Parathyroid adenoma (tissue), 2 donors: ENCODE results near the gene GDPD5.

Source experiments
- H2AFZ ChIP-seq: fragments of 300-600 bp; sonication (generic); one replicate; pipeline ENCODE4 v1.7.0; 2017; ENCODE audit warnings: antibody characterized with exemption, mild to moderate bottlenecking
- H3K27ac ChIP-seq: fragments of 300-600 bp; sonication (generic); one replicate; pipeline ENCODE4 v1.7.0; 2017
- H3K27me3 ChIP-seq: fragments of 300-600 bp; sonication (generic); one replicate; pipeline ENCODE4 v1.7.0; 2017; ENCODE audit warnings: low read length; ENCODE audit not compliant: control insufficient read depth, insufficient read depth
- H3K36me3 ChIP-seq: fragments of 300-600 bp; sonication (generic); one replicate; pipeline ENCODE4 v1.7.0; 2017; ENCODE audit warnings: low read length; ENCODE audit not compliant: control insufficient read depth, insufficient read depth
- H3K4me1 ChIP-seq: fragments of 300-600 bp; sonication (generic); one replicate; pipeline ENCODE4 v1.7.0; 2017; ENCODE audit warnings: control low read depth
- H3K4me2 ChIP-seq: fragments of 300-600 bp; sonication (generic); one replicate; pipeline ENCODE4 v1.7.0; 2017; ENCODE audit warnings: low read length
- H3K4me3 ChIP-seq: fragments of 300-600 bp; sonication (generic); one replicate; pipeline ENCODE4 v1.7.0; 2017; ENCODE audit warnings: low read depth, low read length
- H3K79me2 ChIP-seq: fragments of 300-600 bp; sonication (generic); one replicate; pipeline ENCODE4 v1.7.0; 2017; ENCODE audit warnings: control low read depth
- H3K9ac ChIP-seq: fragments of 300-600 bp; sonication (generic); one replicate; pipeline ENCODE4 v1.7.0; 2017; ENCODE audit warnings: mild to moderate bottlenecking
- H3K9me3 ChIP-seq: fragments of 300-600 bp; sonication (generic); one replicate; pipeline ENCODE4 v1.7.0; 2017; ENCODE audit warnings: low read length; ENCODE audit not compliant: control insufficient read depth
- CTCF ChIP-seq: fragments of 300-600 bp; sonication (generic); IDR thresholded peaks from one replicate; pipeline ENCODE4 v1.7.0; 2017; ENCODE audit warnings: antibody characterized with exemption, mild to moderate bottlenecking
- donor health status: primary hyperparathyroidism.

GDPD5 gene

GRCh38 chr11:75536786-75537641 lies 11.3 kb upstream of the GDPD5 start:
- Histone ChIP-seq H3K9me3 (no peaks in the 10 kb centered on the region), H3K4me1 (no peaks in the 10 kb centered on the region), H3K27ac (no peak overlapping the region), H3K27me3 (no peaks in the 10 kb centered on the region), H3K79me2 (no peaks in the 10 kb centered on the region), H3K4me3 (no peak overlapping the region), H3K9ac (no peak overlapping the region), H2AFZ (no peak overlapping the region), H3K36me3 (no peaks in the 10 kb centered on the region), H3K4me2 (no peak overlapping the region)
- no peak for TF ChIP-seq CTCF

GRCh38 chr11:75535071-75535470 lies 9.3 kb upstream of the GDPD5 start:
- Histone ChIP-seq H3K4me2 (no peak overlapping the region), H3K36me3 (no peaks in the 10 kb centered on the region), H3K79me2 (no peaks in the 10 kb centered on the region), H3K4me3 (no peak overlapping the region), H3K9ac (no peak overlapping the region), H3K9me3 (no peaks in the 10 kb centered on the region), H3K27me3 (no peaks in the 10 kb centered on the region), H3K27ac (no peak overlapping the region), H3K4me1 (no peaks in the 10 kb centered on the region), H2AFZ (no peak overlapping the region)
- no peak for TF ChIP-seq CTCF

- H2AFZ ChIP-seq, result no peak overlapping the region
- H3K4me2 ChIP-seq, result no peak overlapping the region
- H3K9ac ChIP-seq, result no peak overlapping the region
- no peaks in the 10 kb centered on the region for H3K27me3 ChIP-seq
- no peak overlapping the region for H3K4me3 ChIP-seq
- no peaks in the 10 kb centered on the region for H3K36me3 ChIP-seq
- H3K27ac ChIP-seq, result no peak overlapping the region
- no peaks in the 10 kb centered on the region for H3K79me2 ChIP-seq
- H3K4me1 ChIP-seq, result no peaks in the 10 kb centered on the region
- TF ChIP-seq CTCF, result no peak
- H3K9me3 ChIP-seq, result no peaks in the 10 kb centered on the region
Measured at GRCh38 chr11:75534259-75535069, 8.7 kb upstream of the GDPD5 start.

- no peaks in the 10 kb centered on the region for H3K27me3 ChIP-seq
- TF ChIP-seq CTCF, result no peak
- no peak overlapping the region for H3K4me2 ChIP-seq
- no peak overlapping the region for H3K9ac ChIP-seq
- no peaks in the 10 kb centered on the region for H3K79me2 ChIP-seq
- no peak overlapping the region for H3K4me3 ChIP-seq
- no peak overlapping the region for H3K27ac ChIP-seq
- no peaks in the 10 kb centered on the region for H3K9me3 ChIP-seq
- H3K36me3 ChIP-seq, result no peaks in the 10 kb centered on the region
- H2AFZ ChIP-seq, result no peak overlapping the region
- no peaks in the 10 kb centered on the region for H3K4me1 ChIP-seq
Measured at GRCh38 chr11:75533896-75534258, 8.1 kb upstream of the GDPD5 start.
